GM18517 (cell line): ENCODE measurements around the gene SKI.
A peak's percentile ranks its signal among the peaks of the same experiment; 100 is the strongest.

ENCODE experiments used
- ATAC-seq: cut with Tn5 transposase; IDR thresholded peaks from one replicate; pipeline ENCODE4 v1.9.1; 2021; ENCODE audit warnings: mild to moderate bottlenecking, moderate library complexity; ENCODE audit not compliant: unreplicated experiment

Gene SKI

DNA sequence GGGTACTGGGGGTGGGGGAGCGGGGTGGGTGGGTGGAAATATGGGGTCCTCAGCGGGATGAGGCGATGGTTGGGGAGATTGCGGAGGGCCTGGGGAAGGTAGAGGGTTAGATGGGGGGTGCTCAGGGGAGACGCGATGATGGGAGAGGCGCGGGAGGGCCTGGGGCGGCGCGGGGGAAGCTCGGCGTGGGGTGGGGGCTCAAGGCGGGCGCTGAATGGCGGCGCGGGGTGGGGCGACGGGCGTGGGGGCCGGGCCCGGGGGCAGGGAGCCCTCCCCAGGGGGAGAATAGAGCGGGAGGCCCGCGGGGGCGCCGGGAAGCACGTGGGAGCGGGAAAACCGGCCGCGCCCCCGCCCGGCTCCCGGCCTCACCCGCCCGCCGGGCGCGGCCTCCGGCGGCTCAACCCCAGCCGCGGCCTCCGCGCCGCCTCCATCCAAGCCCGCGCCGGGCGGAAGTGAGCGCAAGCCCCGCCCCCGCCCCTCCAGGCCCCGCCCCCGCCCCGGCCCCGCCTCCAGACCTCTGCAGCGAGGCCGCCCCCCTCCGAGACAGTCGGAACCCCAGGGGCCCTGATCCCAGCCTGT lies 33.7 kb upstream of the SKI start, which contains the start of gene FAAP20:
TSS of gene FAAP20 (minus strand) at position 454 of the 579 bp plus-strand sequence. CDS start at position 431, 23 bp downstream.
- peak; percentile 31 for ATAC-seq

- ATAC-seq = peak; percentile 60
Observed at GRCh38 chr1:2194898-2195673, 33.0 kb upstream of the SKI start.

DNA sequence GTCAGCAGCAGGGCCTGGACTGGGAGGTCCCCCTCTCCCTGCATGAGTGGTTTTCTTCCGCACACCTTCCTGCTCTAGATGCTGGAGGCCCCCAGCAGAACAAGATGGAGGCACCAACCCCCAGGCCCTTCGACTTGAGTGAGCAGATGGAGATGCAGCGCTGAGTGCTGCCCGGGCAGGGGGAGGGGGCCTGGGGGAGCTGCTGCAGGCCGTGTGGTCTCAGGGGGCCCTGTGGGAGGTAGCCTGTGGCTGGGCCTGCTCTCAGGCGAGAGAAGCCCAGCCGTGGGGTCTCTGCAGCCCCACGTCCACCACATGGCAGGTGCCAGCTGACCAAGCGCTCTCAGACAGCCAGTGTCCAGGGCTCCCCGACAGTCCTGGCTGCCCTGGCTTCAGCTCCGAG lies 32.3 kb upstream of the SKI start:
- no peak for ATAC-seq

- no peak for ATAC-seq
Observed at GRCh38 chr1:2196901-2197638, 31.0 kb upstream of the SKI start.

DNA sequence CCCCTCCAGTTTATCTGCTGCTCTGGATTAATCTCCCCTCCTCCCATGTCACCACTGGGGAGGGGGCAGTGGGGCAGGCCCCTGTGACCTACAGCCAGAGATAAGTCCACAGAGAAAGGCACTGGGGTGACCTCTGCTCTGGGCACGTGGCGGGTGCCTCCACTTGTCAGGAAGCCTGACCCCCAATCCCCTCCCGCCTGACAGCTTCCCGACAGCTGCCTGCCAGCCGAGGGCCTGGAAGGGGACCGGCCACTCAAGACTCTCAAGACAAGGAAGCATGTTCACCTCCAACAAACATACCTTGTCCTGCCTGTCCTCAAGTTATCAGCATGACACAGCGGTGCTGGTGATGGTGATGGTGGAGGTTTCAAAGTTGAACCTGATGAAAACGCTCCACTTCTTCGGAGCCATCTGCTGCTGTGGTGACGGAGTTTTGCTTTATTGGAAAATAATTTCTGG lies 30.4 kb upstream of the SKI start:
- ATAC-seq = no peak

GRCh38 chr1:2198571-2198970 lies 29.5 kb upstream of the SKI start:
- no peak for ATAC-seq

DNA sequence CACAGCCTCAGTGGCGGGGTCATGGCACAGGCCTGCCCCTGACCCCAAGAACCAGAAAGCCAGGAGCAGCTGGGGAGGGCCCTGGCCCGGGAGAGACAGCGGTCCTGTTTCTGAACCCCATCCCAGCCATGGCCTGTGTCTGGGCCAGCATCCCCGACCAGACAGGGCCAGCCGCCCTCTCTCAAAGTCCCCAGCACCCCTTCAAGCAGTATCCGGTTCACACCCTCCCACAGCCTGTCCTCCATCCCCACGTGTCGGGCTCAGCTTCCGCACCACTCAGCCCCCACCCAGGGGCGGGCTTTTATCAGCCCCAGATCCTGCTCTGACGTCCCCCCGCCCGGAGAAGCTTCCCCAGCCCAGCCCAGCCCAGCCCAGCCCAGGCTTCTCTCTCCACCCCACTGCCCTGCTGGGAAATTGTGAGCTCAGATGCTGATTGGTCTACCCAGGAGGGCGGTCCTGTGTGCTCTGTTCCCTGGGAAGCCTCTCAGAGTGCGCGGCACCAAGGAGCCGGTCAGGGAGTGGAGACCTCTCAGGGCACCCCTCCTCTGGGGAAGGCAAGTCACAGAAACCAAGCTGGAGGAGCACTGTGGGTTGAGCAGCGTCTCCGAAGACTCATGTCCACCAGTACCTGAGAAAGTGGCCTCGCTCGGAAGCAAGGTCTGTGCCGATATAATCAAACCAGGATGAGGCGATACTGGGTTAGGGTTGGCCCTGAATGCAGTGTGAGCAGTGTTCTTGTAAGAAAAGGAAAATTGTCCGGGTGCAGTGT lies 28.9 kb upstream of the SKI start:
- ATAC-seq = no peak

DNA sequence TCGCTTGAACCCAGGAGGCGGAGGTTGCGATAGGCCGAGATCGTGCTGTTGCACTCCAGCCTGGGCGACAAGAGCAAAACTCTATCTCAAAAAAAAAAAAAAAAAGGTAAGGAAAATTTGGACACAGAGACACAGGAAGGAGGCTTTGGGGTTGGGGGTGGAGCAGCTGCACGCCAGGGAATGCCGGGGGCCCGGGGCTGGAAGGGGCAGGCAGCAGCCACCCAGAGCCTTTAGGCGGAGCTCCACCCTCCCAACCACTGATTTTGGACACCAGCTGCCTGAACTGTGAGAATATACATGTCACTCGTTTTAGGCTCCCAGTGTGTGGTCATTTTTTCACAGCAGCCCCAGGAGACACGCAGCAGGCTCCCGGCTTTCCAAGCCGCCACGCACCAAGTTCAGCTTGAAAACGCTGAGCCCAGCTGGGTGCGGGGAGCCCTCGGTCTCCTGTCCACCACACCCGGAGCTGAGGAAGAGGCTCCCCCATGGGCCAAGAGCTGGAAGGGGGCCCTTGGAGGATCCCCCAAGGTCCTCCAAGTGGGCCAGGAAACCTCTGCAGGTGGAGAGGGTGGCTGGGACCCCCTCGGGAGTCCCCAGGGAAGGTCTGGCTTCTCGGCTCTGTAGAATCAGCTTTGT lies 27.7 kb upstream of the SKI start:
- no peak for ATAC-seq

GRCh38 chr1:2201062-2201461 lies 27.1 kb upstream of the SKI start:
- no peak for ATAC-seq

- no peak for ATAC-seq
Observed at GRCh38 chr1:2202008-2202575, 26.0 kb upstream of the SKI start.

- ATAC-seq = no peak
Observed at GRCh38 chr1:2202843-2203601, 25.1 kb upstream of the SKI start.

DNA sequence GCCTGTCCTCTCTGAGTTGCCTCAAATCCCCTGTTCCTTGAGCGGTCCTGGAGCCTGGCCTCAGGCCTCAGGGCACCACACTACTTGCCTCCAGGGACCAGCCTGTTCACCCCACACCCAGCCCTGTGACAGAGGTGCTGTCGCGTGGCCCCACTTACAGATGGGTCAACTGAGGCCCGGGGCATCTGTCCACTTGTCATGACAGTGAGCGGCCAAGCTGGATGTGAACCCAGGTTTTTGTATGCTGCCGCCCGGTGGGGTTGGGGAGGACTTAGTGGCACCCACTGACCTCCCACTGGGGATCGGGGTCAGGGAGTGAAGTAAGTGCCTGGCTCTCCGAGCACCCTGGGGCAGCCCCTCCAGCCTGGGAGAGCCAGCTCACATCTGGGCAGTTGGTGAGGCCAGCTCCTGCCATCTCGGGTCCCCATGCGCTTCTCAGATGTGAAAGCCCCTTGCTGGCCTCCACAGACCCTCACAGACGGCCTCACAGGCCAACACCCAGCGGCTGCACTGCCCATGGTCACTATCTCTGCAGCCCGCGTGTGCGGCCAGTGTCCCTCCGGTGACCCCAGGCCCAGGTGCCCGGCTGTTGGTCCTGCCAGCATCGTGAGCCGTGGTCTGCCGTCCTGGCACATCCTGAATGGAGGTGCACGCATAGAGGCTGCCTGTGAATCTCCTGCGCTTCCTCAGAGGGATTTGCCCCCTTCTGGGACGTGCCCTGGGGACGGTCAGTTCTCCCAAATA lies 24.3 kb upstream of the SKI start:
- no peak for ATAC-seq

DNA sequence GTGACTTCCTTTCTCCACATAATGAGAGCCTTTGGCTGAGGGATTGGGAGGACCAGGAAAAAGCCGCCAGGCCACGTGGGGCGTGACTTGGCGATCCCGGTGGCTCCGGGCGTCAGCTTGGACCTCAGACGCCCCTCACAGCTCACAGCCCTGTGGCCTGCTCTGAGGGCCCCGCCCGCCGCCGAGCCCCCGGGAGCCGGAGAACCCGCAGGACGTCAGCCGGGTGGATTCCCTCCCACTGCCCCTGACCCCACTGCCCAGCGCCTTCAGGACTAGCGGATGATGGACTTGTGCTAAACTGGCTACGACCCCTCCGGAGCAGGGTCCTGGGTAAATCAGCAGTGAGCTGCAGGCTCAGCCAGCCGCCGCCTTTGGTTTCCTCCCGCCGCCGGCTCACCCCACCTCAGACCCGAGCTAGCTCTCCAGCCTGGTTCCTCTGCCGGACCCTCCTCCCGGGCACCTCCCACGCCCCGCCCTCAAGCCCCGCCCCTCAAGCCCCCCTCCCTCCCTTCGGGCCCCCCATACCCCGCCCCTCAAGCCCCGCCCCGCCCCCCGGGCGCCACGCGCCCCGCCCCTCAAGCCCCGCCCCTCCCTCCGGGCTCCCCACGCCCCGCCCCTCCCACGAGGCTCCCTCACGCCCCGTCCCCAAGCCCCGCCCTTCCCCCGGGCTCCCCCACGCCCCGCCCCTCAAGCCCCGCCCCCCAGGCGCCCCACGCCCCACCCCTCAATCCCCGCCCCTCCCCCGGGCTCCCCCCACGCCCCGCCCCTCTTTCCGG lies 23.5 kb upstream of the SKI start:
- no peak for ATAC-seq

DNA sequence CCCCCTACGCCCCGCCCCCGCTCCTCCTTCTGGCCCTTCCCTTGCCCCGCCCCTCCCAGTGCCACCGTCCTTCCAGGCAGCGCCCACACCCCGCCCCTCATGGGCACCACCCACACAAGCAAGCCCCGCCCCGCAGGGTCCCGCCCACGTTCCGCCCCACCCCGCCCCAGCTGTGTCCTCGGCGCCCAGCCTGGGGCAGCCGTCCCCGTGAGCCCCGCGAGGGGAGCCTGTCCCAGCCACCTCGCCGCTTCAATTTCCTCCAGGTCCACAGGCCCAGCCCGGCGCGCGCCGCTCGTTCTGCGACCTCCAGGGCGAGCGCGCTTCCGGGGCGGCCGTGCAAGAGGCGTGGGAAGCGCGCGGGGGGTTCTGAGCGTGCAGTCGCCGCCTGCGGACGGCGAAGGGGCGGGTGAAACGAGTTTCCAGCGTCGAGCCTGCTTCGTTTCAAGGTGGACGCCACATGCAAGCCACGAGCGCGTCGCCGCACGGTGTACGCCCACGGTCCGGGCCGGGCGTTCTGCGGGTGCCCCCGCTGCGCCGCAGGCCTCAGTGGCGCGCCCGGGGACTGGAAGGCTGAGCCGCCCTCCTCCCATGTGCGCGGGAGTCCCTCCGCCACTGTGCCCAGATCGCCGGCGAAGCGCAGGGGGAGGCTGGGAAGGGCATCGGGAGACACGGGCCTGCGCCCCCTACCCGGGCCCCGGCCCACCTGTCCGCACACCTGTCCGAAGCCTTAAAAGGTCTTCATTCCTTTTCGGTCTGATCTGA lies 22.7 kb upstream of the SKI start:
- no peak for ATAC-seq

DNA sequence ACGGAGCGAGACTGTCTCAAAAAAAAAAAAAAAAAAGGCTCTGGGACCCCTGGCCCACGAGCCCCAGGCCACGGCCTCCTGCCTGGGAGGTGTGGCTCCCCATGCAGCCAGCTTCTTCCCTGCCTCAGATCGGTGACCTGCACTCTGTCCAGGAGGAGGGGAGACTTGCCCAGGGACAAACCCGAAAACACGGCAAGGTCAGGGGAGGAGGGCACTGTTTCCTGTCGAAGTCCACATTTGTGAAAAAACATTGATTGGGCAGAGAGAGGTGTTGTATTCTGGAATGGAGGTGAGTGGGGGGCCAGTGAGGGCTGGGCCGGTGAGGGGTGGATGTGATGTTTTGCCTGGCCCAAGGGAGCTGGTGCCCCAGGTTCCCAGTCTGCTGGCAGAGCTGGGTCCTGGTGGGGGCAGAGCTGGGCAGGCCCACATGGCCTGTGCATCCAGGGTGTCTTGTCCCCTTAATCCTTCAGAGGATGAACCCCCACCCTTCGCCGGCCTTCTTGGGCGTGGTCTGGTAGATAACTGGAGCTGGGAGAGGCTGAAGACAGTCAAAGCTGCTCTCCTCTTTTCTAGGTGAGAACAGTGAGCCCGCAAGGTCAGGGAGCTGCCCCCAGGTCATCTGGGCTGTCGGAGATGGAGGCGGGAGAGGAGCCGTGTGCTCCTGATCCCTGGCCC lies 21.2 kb upstream of the SKI start:
- ATAC-seq = no peak

- no peak for ATAC-seq
Observed at GRCh38 chr1:2208309-2209239, 19.5 kb upstream of the SKI start.
